ENCODE measurements around the gene GUCD1. TPM values are rescaled to one million over a fixed set of nuclear protein-coding genes. Genes with fewer than 3 reads are reported as not detected.
A peak's percentile ranks its signal among the peaks of the same experiment; 100 is the strongest.

GUCD1 gene
- total and polyA plus RNA-seq, 9 of the 15 experiments (the other 6 are each of a cell fraction or from before 2014, with no cell fraction given) = 31.5 to 67.8 (median 50.3) TPM

DNA sequence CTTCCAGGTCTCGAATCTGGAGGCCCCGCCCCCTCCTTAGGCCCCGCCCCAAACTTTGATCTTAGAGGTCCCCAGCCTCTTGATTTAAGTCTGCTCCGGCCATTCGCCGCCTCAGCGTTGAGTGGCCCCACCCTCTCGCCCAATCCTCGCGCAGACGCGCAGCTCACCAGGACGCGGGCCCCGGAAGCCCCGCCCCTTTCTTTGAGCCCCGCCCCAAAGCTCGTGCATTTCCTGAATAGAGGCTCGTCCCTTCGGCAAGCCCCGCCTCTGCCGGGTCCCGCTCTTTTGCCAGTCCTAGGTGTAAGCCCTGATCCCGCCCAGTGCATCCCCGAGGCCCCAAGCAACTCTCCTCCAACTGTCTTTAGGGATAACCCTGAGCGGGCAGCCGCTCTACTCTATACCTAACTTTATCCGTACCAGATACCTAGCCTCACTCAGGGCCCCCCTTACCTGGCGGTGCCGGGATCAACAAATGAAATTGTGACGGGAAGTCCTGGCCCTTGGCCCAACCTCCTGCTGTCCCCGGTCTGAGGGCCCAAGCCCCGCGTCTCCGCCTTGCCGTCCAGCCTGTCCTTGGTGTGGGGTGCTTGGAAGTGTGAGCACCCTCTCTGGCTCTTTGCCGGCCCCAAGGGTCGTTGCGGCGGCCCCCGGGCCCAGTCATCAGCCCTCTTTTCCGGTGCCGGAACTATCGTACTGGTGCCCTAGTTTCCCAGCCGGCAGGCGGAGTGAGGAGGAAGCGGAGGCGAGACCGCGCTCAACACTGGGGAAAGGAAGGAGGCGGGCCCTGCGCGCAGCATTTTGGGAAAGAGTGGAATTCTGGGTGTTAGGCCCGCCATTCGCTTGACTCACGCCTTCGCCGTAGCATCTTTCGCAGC, 464 bp upstream of the GUCD1 start, which contains the start of gene SNRPD3 (continued):
- no peak for TF ChIP-seq CHD4 (IDR thresholded peaks at IDR 0.05; ENCODE audit: insufficient read depth, insufficient replicate concordance, low read depth, low read length, poor library complexity, severe bottlenecking)
- TF ChIP-seq POLR3A (IDR thresholded peaks at IDR 0.05; ENCODE audit: borderline replicate concordance, extremely low read depth, insufficient read depth, insufficient read length) = no peak
- TF ChIP-seq ZNF174 (CRISPR knock-in tag; IDR thresholded peaks at IDR 0.05) = no peak
- no peak for TF ChIP-seq GATAD2A (IDR thresholded peaks at IDR 0.05)
- TF ChIP-seq ZNF395 (CRISPR knock-in tag; IDR thresholded peaks at IDR 0.05) = no peak; the same call in 1 of the 2 replicates
- TF ChIP-seq, protein P1, sequence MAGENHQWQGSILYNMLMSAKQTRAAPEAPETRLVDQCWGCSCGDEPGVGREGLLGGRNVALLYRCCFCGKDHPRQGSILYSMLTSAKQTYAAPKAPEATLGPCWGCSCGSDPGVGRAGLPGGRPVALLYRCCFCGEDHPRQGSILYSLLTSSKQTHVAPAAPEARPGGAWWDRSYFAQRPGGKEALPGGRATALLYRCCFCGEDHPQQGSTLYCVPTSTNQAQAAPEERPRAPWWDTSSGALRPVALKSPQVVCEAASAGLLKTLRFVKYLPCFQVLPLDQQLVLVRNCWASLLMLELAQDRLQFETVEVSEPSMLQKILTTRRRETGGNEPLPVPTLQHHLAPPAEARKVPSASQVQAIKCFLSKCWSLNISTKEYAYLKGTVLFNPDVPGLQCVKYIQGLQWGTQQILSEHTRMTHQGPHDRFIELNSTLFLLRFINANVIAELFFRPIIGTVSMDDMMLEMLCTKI (IDR thresholded peaks at IDR 0.05; ENCODE audit: partially characterized antibody) = no peak
- TF ChIP-seq CHD1 (IDR thresholded peaks at IDR 0.05; ENCODE audit: low read length) = no peak
- peak; percentile 81; the same call in 1 of the 2 replicates for TF ChIP-seq MTA3 (IDR thresholded peaks at IDR 0.05; ENCODE audit: borderline replicate concordance)
- TF ChIP-seq MYBL2 (IDR thresholded peaks at IDR 0.05; ENCODE audit: low read depth) = no peak
- no peak for TF ChIP-seq MYBL2 (CRISPR knock-in tag; IDR thresholded peaks at IDR 0.05; ENCODE audit: borderline replicate concordance)
- TF ChIP-seq, protein P2, sequence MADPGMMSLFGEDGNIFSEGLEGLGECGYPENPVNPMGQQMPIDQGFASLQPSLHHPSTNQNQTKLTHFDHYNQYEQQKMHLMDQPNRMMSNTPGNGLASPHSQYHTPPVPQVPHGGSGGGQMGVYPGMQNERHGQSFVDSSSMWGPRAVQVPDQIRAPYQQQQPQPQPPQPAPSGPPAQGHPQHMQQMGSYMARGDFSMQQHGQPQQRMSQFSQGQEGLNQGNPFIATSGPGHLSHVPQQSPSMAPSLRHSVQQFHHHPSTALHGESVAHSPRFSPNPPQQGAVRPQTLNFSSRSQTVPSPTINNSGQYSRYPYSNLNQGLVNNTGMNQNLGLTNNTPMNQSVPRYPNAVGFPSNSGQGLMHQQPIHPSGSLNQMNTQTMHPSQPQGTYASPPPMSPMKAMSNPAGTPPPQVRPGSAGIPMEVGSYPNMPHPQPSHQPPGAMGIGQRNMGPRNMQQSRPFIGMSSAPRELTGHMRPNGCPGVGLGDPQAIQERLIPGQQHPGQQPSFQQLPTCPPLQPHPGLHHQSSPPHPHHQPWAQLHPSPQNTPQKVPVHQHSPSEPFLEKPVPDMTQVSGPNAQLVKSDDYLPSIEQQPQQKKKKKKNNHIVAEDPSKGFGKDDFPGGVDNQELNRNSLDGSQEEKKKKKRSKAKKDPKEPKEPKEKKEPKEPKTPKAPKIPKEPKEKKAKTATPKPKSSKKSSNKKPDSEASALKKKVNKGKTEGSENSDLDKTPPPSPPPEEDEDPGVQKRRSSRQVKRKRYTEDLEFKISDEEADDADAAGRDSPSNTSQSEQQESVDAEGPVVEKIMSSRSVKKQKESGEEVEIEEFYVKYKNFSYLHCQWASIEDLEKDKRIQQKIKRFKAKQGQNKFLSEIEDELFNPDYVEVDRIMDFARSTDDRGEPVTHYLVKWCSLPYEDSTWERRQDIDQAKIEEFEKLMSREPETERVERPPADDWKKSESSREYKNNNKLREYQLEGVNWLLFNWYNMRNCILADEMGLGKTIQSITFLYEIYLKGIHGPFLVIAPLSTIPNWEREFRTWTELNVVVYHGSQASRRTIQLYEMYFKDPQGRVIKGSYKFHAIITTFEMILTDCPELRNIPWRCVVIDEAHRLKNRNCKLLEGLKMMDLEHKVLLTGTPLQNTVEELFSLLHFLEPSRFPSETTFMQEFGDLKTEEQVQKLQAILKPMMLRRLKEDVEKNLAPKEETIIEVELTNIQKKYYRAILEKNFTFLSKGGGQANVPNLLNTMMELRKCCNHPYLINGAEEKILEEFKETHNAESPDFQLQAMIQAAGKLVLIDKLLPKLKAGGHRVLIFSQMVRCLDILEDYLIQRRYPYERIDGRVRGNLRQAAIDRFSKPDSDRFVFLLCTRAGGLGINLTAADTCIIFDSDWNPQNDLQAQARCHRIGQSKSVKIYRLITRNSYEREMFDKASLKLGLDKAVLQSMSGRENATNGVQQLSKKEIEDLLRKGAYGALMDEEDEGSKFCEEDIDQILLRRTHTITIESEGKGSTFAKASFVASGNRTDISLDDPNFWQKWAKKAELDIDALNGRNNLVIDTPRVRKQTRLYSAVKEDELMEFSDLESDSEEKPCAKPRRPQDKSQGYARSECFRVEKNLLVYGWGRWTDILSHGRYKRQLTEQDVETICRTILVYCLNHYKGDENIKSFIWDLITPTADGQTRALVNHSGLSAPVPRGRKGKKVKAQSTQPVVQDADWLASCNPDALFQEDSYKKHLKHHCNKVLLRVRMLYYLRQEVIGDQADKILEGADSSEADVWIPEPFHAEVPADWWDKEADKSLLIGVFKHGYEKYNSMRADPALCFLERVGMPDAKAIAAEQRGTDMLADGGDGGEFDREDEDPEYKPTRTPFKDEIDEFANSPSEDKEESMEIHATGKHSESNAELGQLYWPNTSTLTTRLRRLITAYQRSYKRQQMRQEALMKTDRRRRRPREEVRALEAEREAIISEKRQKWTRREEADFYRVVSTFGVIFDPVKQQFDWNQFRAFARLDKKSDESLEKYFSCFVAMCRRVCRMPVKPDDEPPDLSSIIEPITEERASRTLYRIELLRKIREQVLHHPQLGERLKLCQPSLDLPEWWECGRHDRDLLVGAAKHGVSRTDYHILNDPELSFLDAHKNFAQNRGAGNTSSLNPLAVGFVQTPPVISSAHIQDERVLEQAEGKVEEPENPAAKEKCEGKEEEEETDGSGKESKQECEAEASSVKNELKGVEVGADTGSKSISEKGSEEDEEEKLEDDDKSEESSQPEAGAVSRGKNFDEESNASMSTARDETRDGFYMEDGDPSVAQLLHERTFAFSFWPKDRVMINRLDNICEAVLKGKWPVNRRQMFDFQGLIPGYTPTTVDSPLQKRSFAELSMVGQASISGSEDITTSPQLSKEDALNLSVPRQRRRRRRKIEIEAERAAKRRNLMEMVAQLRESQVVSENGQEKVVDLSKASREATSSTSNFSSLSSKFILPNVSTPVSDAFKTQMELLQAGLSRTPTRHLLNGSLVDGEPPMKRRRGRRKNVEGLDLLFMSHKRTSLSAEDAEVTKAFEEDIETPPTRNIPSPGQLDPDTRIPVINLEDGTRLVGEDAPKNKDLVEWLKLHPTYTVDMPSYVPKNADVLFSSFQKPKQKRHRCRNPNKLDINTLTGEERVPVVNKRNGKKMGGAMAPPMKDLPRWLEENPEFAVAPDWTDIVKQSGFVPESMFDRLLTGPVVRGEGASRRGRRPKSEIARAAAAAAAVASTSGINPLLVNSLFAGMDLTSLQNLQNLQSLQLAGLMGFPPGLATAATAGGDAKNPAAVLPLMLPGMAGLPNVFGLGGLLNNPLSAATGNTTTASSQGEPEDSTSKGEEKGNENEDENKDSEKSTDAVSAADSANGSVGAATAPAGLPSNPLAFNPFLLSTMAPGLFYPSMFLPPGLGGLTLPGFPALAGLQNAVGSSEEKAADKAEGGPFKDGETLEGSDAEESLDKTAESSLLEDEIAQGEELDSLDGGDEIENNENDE (IDR thresholded peaks at IDR 0.05; ENCODE audit: low read depth, low read length) = no peak
- no peak for TF ChIP-seq HDAC6 (IDR thresholded peaks at IDR 0.05; ENCODE audit: low read depth, low read length)
